ENCODE results near the gene AQP10.
"Not testable (repeated sequence)": the region's sequence is repeated elsewhere in the genome, so short reads cannot be mapped to it uniquely, and the experiment has no call there.

The AQP10 gene

DNA sequence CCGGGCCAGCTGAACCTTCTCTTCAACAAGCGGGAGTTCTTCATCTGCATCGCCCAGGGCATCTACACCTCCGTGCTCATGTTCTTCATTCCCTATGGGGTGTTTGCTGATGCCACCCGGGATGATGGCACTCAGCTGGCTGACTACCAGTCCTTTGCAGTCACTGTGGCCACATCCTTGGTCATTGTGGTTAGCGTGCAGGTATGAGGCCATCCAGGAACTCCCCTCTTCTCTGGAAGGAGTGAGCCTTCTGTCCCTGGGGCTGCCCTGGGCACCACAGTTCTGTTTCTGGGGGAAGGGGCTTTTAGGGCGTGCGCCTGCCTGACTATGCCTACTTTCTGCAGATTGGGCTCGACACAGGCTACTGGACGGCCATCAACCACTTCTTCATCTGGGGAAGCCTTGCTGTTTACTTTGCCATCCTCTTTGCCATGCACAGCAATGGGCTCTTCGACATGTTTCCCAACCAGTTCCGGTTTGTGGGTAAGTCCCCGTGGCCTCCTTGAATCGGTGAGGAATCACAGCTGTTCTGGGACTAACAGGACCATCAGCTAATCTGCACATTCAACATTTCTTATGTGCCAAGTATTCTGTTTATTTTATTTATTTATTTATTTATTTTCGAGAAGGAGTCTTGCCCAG, 25.5 kb downstream of the AQP10 start:
- DNase-seq, result no peak

- DNase-seq, result no peak
Observed at GRCh38 chr1:154347961-154348360, 27.1 kb downstream of the AQP10 start.

DNA sequence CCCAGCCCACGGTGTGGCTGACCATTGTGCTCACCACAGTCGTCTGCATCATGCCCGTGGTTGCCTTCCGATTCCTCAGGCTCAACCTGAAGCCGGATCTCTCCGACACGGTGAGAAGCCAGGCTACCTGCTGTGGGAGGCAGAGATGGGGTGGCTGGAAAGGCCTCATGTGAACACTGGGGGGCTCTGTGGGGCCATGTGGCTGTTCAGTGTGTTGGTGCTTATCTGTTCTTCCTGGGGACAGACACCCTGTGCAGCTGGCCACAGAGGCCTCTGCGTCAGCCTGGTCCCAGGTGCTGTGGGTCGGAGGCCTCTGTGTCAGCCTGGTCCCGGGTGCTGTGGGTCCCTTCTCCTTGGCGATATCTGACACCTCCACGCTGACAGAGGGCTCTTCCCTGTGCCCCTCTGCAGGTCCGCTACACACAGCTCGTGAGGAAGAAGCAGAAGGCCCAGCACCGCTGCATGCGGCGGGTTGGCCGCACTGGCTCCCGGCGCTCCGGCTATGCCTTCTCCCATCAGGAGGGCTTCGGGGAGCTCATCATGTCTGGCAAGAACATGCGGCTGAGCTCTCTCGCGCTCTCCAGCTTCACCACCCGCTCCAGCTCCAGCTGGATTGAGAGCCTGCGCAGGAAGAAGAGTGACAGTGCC, 27.7 kb downstream of the AQP10 start:
- DNase-seq, result no peak

DNA sequence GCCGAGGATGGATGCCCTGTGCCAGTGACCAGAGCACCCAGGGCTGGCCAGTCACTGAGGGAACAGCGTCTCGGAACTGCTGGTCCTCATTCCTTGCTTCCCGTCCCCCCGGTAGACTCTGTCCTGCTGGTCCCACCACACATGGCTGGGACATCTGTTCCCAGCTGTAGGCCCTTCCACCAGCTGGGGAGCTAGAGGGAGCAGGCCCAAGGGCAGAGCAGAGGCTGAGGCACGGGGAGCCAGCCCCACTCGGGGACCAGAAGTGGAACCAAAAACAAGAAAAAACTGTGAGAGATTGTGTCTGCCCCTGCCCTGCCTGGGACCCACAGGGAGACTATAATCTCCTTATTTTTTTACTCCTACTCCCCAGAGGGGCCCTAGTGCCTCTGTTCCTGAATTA, 28.2 kb downstream of the AQP10 start:
- no peak for DNase-seq

- no peak for DNase-seq
Observed at GRCh38 chr1:154350383-154350782, 29.5 kb downstream of the AQP10 start.

DNA sequence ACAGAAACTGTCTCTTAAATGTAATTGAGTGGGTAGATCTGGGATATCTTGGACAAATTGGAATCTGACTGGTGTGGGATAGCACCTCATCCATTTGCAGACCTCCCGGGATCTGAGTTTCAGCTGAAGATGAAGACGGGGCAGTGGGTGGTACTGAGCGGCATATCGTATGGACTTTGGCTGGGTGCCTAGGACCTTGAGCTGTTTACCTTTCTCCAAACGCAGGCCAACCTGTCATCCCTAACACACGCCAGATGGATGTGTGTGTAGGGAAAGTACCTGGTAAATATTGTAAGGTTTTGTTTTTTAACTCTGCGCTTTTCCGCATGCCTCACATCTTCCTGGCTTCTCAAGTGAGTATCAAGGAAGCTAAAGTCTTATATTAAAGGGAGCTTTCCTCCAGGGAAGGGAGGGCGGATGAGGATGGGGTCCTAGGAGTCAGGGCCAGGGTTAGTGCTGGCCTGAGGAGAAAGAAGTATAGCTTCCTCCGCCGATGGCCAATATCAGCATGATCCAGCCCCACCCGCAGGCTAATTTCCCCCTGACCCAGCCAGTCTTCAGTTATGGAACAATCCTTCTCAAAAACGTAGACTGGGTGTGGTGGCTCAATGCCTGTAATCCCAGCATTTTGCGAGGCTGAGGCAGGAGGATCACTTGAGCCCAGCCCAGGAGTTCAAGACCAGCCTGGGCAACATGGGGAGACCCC, 30.6 kb downstream of the AQP10 start:
- no peak for DNase-seq

- no peak for DNase-seq
Observed at GRCh38 chr1:154352245-154352580, 31.3 kb downstream of the AQP10 start.

DNA sequence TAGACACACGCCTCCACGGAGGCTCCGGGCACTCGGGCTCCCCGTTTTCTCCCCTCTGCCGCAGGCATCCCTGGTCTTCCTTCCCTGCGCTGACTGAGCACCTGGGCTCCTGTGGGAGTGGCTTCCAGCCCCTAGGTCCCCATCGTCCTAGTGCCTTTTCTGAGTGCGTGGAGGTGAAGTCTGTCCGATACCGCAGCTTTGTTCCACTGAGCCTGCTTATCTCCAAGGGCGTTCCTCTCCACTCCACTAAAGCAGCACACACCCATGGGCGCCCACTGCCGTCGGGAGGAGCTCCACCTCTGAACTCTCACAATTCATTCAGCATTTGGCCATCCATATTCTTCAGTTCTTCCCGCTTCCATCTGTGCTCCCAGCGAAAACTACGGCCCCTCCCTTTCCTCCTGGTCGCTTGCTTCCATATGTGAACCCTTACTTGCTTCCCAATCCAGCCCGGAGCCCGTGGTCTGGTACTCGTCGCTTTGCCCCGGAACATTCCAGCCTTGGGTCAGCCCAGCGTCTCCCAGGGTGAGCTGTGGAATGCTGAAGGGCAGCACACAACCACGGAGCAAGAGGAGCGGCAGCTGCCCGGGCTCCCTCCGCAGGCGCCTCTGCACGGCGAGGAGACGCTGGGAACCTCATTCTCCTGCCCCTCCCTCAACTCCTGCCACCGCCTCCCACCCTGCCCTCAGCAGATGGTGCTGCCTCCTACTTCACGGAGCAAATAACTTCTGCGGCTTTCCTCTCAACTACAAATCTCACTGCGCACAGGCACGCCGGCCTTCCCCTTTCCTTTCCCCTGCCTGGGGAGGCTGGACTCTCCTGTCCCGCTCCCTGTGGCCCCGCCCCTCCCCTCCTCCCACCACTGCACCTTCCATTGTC, 31.9 kb downstream of the AQP10 start:
- DNase-seq, result peak; percentile 62 to 69

GRCh38 chr1:154353460-154353904, 32.6 kb downstream of the AQP10 start:
- peak; percentile 41 to 49 for DNase-seq

DNA sequence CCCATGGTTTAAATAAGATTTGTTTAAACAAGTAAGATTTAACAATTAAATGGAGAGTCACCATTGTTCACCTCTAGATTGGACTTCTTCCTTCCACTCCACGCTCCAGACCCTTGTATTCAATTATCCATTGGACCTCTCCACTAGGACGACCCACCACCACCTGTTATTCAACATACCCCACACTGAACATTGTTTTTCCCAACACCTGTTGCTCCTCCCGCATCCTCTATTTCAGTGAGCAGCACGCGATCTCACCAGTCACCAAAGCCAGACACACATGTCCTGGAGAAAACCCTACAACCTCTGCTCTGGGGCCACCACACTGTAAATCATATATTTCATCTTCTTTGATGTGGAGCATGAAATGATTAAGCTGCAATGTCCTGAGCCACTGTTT, 33.1 kb downstream of the AQP10 start:
- no peak for DNase-seq

DNA sequence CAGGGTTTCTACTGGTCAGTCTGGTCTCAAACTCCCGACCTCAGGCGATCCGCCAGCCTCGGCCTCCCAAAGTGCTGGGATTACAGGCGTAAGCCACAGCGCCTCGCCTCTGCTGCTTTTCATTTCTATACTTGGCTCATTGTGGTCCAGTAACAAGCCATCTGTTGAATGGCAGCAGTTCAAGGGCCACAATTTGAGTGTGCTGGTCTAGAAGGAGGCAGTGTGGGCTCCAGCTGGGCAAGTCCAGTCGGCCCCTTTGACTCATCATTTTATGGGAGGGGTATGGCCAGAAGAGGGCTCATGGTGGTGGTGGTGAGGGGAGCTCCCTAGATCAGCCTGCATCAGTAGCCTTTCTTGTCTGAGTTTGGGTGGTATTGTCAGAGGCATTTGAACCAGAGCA, 37.6 kb downstream of the AQP10 start:
- no peak for DNase-seq

DNA sequence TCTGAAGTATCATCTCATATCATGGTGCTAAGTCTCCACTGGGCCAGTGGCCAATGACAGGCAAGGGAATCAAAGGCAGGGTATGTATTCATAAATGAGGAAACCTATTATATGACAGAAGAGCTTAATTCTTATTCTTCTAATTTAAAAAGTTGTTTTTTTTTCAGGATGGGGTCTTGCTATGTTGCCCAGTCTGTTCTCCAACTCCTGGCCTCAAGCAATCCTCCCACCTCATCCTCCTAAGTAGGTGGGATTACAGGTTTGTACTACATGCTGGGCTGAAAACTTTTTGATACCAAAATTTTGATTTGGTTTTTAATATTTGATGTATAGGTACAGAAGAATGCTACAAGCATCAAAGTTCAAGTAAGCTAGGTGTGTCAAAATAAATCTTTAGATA, 39.4 kb downstream of the AQP10 start:
- DNase-seq, result no peak

GRCh38 chr1:154360881-154361280, 40.0 kb downstream of the AQP10 start:
- not testable (repeated sequence) for DNase-seq

DNA sequence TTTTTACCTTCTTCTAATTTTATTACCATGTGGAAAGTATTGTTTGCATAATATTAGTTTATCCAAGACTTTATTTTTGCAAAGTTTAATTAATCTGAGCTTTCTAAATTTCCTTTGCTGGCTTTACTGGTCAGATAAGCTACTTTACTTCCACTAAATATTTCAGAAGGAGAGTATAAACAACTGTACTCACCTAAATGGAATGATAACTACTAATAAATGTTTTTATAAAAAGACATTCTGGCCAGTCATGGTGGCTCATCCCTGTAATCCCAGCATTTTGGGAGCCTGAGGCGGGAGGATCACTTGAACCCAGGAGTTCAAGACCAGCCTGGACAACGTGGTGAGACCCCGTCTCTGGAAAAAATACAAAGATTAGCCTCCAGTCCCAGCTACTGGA, 40.5 kb downstream of the AQP10 start:
- no peak for DNase-seq

GRCh38 chr1:154371436-154371835, 50.5 kb downstream of the AQP10 start:
- DNase-seq, result no peak

DNA sequence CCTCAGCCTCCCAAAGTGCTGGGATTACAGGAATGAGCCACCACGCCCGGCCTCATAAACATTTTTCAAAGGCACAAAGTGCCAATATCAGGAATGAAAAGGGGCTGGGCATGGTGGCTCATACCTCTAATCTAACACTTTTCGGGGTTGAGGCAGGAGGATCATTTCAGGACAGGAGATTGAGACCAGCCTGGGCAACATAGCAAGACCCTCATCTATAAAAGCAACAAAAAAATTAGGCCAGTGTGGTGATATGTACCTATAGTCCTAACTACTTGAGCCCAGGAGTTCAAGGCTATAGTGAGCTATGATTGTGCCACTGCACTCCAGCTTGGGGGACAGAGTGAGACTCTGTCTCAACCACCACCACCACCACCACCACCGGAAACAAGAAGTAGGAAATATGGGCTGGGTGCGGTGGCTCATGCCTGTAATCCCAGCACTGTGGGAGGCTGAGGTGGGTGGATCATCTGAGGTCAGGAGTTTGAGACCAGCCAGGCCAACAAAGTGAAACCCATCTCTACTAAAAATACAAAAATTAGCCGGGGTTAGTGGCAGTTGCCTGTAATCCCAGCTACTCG, 53.0 kb downstream of the AQP10 start:
- peak; percentile 53 to 60 for DNase-seq
